ENCODE results near the gene CCSAP.
"Not testable (repeated sequence)": the region's sequence is repeated elsewhere in the genome, so short reads cannot be mapped to it uniquely, and the experiment has no call there.

Gene CCSAP

GRCh38 chr1:229383188-229383587 lies 40.3 kb upstream of the CCSAP start:
- TF ChIP-seq CTCF (IDR thresholded peaks at IDR 0.05; ENCODE audit: low read depth, low read length) = no peak
- no peak overlapping the region for H3K4me3 ChIP-seq (ENCODE audit: low read depth, low read length)

DNA sequence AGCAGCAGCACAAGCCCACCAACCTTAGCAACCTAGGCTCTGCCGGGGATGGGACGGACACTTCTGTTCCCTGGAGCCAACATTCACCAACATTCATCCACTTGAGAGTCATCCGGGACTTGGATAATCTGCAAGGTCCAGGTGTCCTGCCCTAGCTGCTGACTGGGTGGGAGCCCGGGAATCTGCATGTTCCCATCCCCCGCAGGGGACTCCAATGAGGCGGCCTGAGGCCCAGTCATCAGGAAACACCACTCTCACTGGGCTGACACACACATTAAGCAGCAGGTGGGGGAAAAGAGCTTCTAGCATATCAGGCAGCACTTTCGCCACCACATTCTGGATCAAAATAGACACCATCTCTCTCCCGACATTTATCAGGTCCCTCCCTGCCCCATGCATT lies 38.4 kb upstream of the CCSAP start:
- TF ChIP-seq CTCF (IDR thresholded peaks at IDR 0.05; ENCODE audit: low read depth, low read length) = no peak
- no peak overlapping the region for H3K4me3 ChIP-seq (ENCODE audit: low read depth, low read length)

- no peak overlapping the region for H3K4me3 ChIP-seq (ENCODE audit: low read depth, low read length)
- TF ChIP-seq CTCF (IDR thresholded peaks at IDR 0.05; ENCODE audit: low read depth, low read length) = no peak
Measured at GRCh38 chr1:229380536-229381160, 37.8 kb upstream of the CCSAP start.

DNA sequence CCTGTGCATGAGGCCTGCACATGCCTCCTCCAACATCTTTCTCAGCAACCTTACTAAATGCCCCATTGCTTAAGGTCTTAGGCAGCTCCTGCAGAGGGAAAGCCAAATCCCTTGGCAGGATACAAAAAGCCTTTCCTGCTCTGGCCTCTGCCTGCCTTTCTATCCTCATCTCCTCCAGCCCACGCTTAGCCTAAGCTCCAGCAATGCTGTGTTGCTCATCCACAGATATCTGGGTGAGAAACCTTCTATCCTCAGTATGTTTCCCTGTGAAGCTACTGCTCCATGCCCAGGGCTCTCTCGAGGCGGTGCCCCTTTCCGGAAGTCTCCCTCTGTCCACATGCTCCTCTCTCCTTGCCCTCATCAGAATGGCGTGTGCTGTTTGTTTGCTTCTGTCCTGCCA lies 37.0 kb upstream of the CCSAP start:
- TF ChIP-seq CTCF (IDR thresholded peaks at IDR 0.05; ENCODE audit: low read depth, low read length) = no peak
- H3K4me3 ChIP-seq (ENCODE audit: low read depth, low read length) = no peak overlapping the region

DNA sequence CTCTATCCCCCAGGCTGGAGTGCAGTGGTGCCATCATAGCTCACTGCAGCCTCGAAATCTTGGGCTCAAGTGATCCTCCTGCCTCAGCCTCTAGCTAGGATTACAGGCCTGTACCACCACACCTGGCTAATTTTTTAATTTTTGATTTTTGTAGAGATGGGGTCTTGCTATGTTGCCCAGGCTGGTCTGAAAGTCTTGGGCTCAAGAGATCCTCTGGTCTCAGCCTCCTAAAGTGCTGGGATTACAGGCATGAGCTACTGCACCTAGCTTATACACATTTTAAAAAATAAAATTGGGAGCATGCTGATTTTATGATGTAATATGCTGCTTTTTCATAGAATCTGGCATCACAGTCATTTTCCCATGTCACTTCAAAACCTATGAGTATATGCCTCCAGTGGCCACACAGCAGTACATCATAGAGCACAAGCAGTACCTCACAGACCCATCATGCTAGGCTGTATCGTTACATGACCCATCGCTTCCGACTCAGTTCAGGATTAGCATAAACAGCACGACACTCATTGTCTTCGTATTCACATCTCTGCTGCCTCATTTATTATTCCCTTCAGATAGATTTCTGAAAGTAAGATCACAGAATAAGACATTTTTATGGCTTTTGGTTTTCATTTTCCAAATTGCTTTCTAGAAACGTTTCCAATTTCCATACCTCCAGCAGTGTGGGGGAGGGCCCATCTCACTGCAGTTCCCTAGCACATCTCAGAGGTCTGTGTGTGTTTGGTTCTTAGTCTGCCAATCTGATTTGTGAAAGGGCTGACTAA lies 35.9 kb upstream of the CCSAP start:
- H3K4me3 ChIP-seq (ENCODE audit: low read depth, low read length) = no peak overlapping the region
- TF ChIP-seq CTCF (IDR thresholded peaks at IDR 0.05; ENCODE audit: low read depth, low read length) = no peak

- not testable (repeated sequence) for H3K4me3 ChIP-seq (ENCODE audit: low read depth, low read length)
Measured at GRCh38 chr1:229378035-229378434, 35.2 kb upstream of the CCSAP start.

GRCh38 chr1:229377429-229377828 lies 34.6 kb upstream of the CCSAP start:
- no peak for TF ChIP-seq CTCF (IDR thresholded peaks at IDR 0.05; ENCODE audit: low read depth, low read length)
- H3K4me3 ChIP-seq (ENCODE audit: low read depth, low read length) = no peak overlapping the region
